Endothelial cell (in vitro differentiated cells): Measurements from ENCODE around the gene CPLANE1. TPM values are rescaled to one million over a fixed set of nuclear protein-coding genes. Genes with fewer than 3 reads are reported as not detected.

ENCODE experiments used
- DNase-seq: peaks from one replicate; pipeline ENCODE4 v3.0.0; 2021; ENCODE audit warnings: low spot score
- H3K27ac Mint-ChIP-seq: one replicate; pipeline ENCODE4 v1.8.0; 2021; ENCODE audit warnings: mixed read lengths, inconsistent platforms; ENCODE audit not compliant: unreplicated experiment
- H3K27me3 Mint-ChIP-seq: one replicate; pipeline ENCODE4 v1.8.0; 2021; ENCODE audit warnings: mild to moderate bottlenecking, moderate library complexity, mixed read lengths, inconsistent platforms; ENCODE audit not compliant: unreplicated experiment
- H3K36me3 Mint-ChIP-seq: one replicate; pipeline ENCODE4 v1.8.0; 2021; ENCODE audit warnings: mild to moderate bottlenecking, low read depth, mixed read lengths, inconsistent platforms; ENCODE audit not compliant: unreplicated experiment
- H3K4me1 Mint-ChIP-seq: one replicate; pipeline ENCODE4 v1.8.0; 2021; ENCODE audit warnings: mild to moderate bottlenecking, mixed read lengths, inconsistent platforms; ENCODE audit not compliant: unreplicated experiment
- H3K4me3 Mint-ChIP-seq: one replicate; pipeline ENCODE4 v1.8.0; 2021; ENCODE audit warnings: mild to moderate bottlenecking, mixed read lengths, inconsistent platforms; ENCODE audit not compliant: unreplicated experiment
- H3K9me3 Mint-ChIP-seq: one replicate; pipeline ENCODE4 v1.8.0; 2021; ENCODE audit warnings: mixed read lengths, inconsistent platforms; ENCODE audit not compliant: unreplicated experiment
- total RNA-seq: library from RNA; stranded (reverse); fragmentation: NEBNext Ultra II Directional; extraction: Animal tissue kit (Norgen Biotek cat#: 25700); gene quantifications from one replicate; pipeline ENCODE4 v1.2.1, GENCODE V29; 2021; ENCODE audit not compliant: unreplicated experiment
- TF ChIP-seq, protein P1 (sequence below): fragments of 200-600 bp; sonication (generic); IDR thresholded peaks from one replicate; pipeline ENCODE4 v1.5.0; 2021; ENCODE audit warnings: antibody characterized with exemption; ENCODE audit not compliant: unreplicated experiment

The CPLANE1 gene
- total RNA-seq, 1 donor from 2014 or later = 25.8 TPM

DNA sequence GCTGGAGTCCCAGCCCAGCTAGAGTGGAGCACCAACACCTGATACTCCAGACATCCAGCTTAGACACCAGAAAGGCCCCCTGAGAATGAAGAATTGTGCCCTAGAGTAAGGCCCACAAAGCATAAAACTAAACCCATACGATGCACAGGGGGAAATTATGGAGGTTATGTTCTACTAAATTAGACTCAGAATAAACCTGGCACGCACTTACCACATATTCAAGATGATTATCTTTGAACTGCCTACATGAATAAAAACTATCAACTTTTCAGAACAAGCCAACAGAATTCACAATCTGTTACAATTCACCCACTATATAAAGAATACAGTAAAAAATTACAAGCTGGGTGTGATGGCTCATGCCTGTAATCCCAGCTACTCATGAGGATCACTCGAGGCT lies 168.5 kb downstream of the CPLANE1 start:
- no peak for DNase-seq
- H3K9me3 Mint-ChIP-seq = no peaks in the 10 kb centered on the region
- peaks cover 22% of the 10 kb centered on the region for H3K36me3 Mint-ChIP-seq
- H3K4me1 Mint-ChIP-seq = peaks cover 11% of the 10 kb centered on the region
- H3K4me3 Mint-ChIP-seq = no peak overlapping the region
- TF ChIP-seq, protein P1, sequence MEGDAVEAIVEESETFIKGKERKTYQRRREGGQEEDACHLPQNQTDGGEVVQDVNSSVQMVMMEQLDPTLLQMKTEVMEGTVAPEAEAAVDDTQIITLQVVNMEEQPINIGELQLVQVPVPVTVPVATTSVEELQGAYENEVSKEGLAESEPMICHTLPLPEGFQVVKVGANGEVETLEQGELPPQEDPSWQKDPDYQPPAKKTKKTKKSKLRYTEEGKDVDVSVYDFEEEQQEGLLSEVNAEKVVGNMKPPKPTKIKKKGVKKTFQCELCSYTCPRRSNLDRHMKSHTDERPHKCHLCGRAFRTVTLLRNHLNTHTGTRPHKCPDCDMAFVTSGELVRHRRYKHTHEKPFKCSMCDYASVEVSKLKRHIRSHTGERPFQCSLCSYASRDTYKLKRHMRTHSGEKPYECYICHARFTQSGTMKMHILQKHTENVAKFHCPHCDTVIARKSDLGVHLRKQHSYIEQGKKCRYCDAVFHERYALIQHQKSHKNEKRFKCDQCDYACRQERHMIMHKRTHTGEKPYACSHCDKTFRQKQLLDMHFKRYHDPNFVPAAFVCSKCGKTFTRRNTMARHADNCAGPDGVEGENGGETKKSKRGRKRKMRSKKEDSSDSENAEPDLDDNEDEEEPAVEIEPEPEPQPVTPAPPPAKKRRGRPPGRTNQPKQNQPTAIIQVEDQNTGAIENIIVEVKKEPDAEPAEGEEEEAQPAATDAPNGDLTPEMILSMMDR = no peak
- H3K27me3 Mint-ChIP-seq = no peaks in the 10 kb centered on the region
- no peak overlapping the region for H3K27ac Mint-ChIP-seq

DNA sequence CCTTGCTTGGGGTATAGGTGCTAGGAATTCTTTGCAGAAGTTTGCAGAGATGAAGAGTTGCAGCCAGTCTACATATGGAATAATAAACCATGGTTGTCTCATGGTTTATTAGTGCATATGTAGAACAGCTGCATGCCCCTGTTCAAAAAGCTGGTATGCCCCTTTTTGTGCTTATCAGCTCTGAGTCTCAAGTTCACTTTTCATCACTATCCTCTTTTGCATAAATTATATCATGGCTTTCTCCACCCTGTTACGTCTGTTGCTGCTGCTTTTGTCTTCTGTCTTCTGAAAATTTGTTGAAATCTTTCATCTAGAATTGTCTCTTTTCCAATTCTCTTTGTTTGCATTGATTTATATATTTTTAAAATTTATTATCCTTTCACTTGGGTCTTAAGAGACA lies 172.0 kb downstream of the CPLANE1 start:
- no peaks in the 10 kb centered on the region for H3K4me1 Mint-ChIP-seq
- no peaks in the 10 kb centered on the region for H3K9me3 Mint-ChIP-seq
- no peak overlapping the region for H3K4me3 Mint-ChIP-seq
- TF ChIP-seq, protein P1 = no peak
- no peaks in the 10 kb centered on the region for H3K27me3 Mint-ChIP-seq
- H3K36me3 Mint-ChIP-seq = peaks cover 8% of the 10 kb centered on the region
- DNase-seq = no peak
- no peak overlapping the region for H3K27ac Mint-ChIP-seq

DNA sequence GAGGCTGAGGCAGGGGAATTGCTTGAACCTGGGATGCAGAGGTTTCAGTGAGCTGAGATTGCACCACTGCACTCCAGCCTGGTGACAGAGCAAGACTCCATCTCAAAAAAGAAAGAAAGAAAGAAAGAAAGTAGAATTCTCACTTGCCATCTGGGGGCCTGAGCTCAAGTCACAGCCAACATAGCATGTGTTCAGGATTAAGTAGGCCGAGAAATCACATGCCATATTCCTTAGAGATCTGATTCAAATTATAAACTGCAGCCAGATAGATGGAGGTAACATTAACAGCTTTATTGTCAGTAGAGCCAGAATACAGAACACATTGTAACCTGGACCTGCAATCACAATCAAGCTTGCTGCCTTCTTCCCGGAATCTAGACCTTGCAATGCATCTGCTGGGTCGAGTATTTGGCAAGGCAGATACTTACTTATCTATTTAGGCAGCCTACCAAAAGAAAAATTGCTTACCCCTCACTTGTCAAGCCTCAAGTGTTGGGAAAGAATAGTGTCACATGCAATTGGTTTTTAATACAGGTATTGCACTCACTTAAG lies 173.7 kb downstream of the CPLANE1 start:
- H3K4me3 Mint-ChIP-seq = no peak overlapping the region

DNA sequence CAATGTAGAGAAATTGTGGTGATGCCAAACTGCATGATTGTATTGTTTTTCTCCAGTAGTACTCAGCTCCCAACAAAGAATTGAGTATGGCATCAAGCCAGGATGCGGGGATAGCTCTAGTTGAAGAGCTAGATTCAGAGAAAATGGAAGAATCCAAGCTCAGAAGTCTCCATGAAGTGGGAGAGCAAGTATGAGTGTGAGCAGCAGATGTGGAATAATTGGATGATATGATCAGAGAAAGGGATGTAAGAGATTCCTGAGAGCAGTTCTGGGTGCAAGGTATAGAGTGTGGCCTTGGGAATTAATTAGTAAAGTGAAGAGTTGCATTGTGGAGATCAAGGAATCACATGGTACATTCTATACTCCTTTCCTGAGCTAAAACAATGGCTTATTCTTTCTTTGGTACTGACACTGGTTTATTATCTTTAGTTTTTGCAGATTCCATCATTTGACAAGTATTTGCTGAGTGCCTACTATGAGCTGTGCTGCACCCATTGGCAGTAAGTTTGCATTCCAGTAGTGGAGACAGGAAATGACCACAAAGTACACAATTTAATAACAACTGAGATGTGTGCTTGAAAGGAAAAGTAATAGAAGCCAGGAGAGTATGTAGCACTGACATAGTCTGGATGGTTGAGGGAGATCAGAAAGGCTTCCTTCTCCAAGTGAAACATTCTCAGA lies 177.1 kb downstream of the CPLANE1 start:
- Mint-ChIP-seq H3K4me1 (no peaks in the 10 kb centered on the region), H3K4me3 (no peak overlapping the region), H3K9me3 (no peaks in the 10 kb centered on the region), H3K36me3 (no peaks in the 10 kb centered on the region), H3K27ac (no peak overlapping the region), H3K27me3 (no peaks in the 10 kb centered on the region)
- TF ChIP-seq, protein P1 = no peak
- no peak for DNase-seq

More for the DNA sequence above, 173.7 kb downstream of the CPLANE1 start:
- no peak for DNase-seq
- Mint-ChIP-seq H3K27ac (no peak overlapping the region), H3K36me3 (peaks cover 8% of the 10 kb centered on the region), H3K9me3 (no peaks in the 10 kb centered on the region), H3K27me3 (no peaks in the 10 kb centered on the region), H3K4me1 (no peaks in the 10 kb centered on the region)
- TF ChIP-seq, protein P1 = no peak

DNA sequence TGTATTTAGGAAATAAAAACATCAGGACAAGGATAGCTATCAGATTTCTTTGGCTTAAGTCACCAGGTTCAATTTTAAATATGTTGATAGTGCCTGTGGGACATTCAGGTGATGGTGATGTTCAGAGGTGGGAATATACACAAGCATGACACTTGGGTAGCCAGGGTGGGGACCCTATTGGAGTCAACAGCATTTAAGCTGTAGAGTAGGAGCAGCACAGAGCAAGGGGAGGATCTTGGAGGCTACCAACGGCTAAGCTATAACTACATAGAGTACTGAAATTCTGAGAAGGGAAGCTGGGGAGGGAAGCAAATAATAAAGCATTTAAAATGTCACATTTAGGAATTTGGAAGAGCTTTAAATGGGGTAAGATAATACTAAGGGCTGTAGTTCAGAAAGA lies 177.7 kb downstream of the CPLANE1 start:
- H3K4me3 Mint-ChIP-seq = no peak overlapping the region
- no peaks in the 10 kb centered on the region for H3K36me3 Mint-ChIP-seq
- H3K4me1 Mint-ChIP-seq = no peaks in the 10 kb centered on the region

More for the DNA sequence above, 177.7 kb downstream of the CPLANE1 start:
- H3K9me3 Mint-ChIP-seq = no peaks in the 10 kb centered on the region
- DNase-seq = no peak
- no peak overlapping the region for H3K27ac Mint-ChIP-seq
- no peaks in the 10 kb centered on the region for H3K27me3 Mint-ChIP-seq
- TF ChIP-seq, protein P1 = no peak
